Trophoblast cell (in vitro differentiated cells and primary cell): ENCODE results near the gene BBOX1.

ENCODE experiments used
- DNase-seq, 2 donors: peaks; one replicate each; pipeline ENCODE4 v3.0.0-alpha.2; 2016
- H2AFZ ChIP-seq: 2 replicates; pipeline ENCODE4 v1.6.1; 2013; ENCODE audit warnings: low read length, moderate library complexity, mild to moderate bottlenecking; ENCODE audit not compliant: insufficient read depth, poor library complexity
- H2AK5ac ChIP-seq: 2 replicates; pipeline ENCODE4 v1.6.1; 2013; ENCODE audit warnings: mild to moderate bottlenecking, low read length
- H2BK120ac ChIP-seq: 2 replicates; pipeline ENCODE4 v1.6.1; 2013; ENCODE audit warnings: low read length, mild to moderate bottlenecking, moderate library complexity; ENCODE audit not compliant: insufficient read depth, poor library complexity
- H2BK12ac ChIP-seq: 2 replicates; pipeline ENCODE4 v1.6.1; 2013; ENCODE audit warnings: mild to moderate bottlenecking, low read length, moderate library complexity
- H2BK5ac ChIP-seq: 2 replicates; pipeline ENCODE4 v1.6.1; 2013; ENCODE audit warnings: low read length, low read depth, moderate library complexity, mild to moderate bottlenecking; ENCODE audit not compliant: poor library complexity
- H3K14ac ChIP-seq: 2 replicates; pipeline ENCODE4 v1.6.1; 2013; ENCODE audit warnings: mild to moderate bottlenecking, low read length
- H3K18ac ChIP-seq: 2 replicates; pipeline ENCODE4 v1.6.1; 2013; ENCODE audit warnings: mild to moderate bottlenecking, low read length
- H3K23ac ChIP-seq: 2 replicates; pipeline ENCODE4 v1.6.1; 2013; ENCODE audit warnings: low read length
- H3K27ac ChIP-seq: 2 replicates; pipeline ENCODE4 v1.5.1; 2013; ENCODE audit warnings: low read depth, mild to moderate bottlenecking, inconsistent platforms, low read length, moderate library complexity
- H3K27me3 ChIP-seq: 2 replicates; pipeline ENCODE4 v1.6.1; 2013; ENCODE audit warnings: inconsistent platforms, mild to moderate bottlenecking, low read length, moderate library complexity; ENCODE audit not compliant: insufficient read depth
- H3K36me3 ChIP-seq, 2 experiments: 1 replicate in 1 of 2; 2 replicates in 1 of 2; pipeline ENCODE4 v1.6.1; 2013; ENCODE audit warnings: low read length in 2 of 2, mild to moderate bottlenecking in 2 of 2, moderate library complexity in 1 of 2; ENCODE audit not compliant: insufficient read depth in 2 of 2, control insufficient read depth in 1 of 2
- H3K4ac ChIP-seq: 2 replicates; pipeline ENCODE4 v1.6.1; 2013; ENCODE audit warnings: low read depth, mild to moderate bottlenecking, low read length, moderate library complexity
- H3K4me1 ChIP-seq, 2 experiments: 1 replicate in 1 of 2; 2 replicates in 1 of 2; pipeline ENCODE4 v1.6.1; 2013; ENCODE audit warnings: low read length in 2 of 2, mild to moderate bottlenecking in 2 of 2, moderate library complexity in 1 of 2; ENCODE audit not compliant: insufficient read depth in 2 of 2, control insufficient read depth in 1 of 2
- H3K4me2 ChIP-seq: 2 replicates; pipeline ENCODE4 v1.6.1; 2013; ENCODE audit warnings: inconsistent platforms, mild to moderate bottlenecking, low read length, moderate library complexity
- H3K4me3 ChIP-seq: 2 replicates; pipeline ENCODE4 v1.5.1; 2013; ENCODE audit warnings: mild to moderate bottlenecking, low read depth, low read length, inconsistent platforms
- H3K79me1 ChIP-seq: one replicate; pipeline ENCODE4 v1.6.1; 2013; ENCODE audit warnings: low read length
- H3K79me2 ChIP-seq: 2 replicates; pipeline ENCODE4 v1.6.1; 2013; ENCODE audit warnings: low read length, mild to moderate bottlenecking; ENCODE audit not compliant: control insufficient read depth, insufficient read depth, poor library complexity
- H3K9ac ChIP-seq: 2 replicates; pipeline ENCODE4 v1.6.1; 2013; ENCODE audit warnings: mild to moderate bottlenecking, low read length
- H3K9me3 ChIP-seq: 2 replicates; pipeline ENCODE4 v1.6.1; 2013; ENCODE audit warnings: low read depth, mild to moderate bottlenecking, control low read depth, inconsistent platforms, low read length; ENCODE audit not compliant: insufficient read depth
- H4K12ac ChIP-seq: 2 replicates; pipeline ENCODE4 v1.6.1; 2013; ENCODE audit warnings: low read depth, mild to moderate bottlenecking, low read length, moderate library complexity
- H4K8ac ChIP-seq: 2 replicates; pipeline ENCODE4 v1.6.1; 2013; ENCODE audit warnings: low read depth, mild to moderate bottlenecking, low read length, moderate library complexity
- H4K91ac ChIP-seq: one replicate; pipeline ENCODE4 v1.6.1; 2013; ENCODE audit warnings: low read depth, mild to moderate bottlenecking, low read length, moderate library complexity
- WGBS: extraction: QIAGEN DNeasy Blood & Tissue Kit; methylation state at CpG from one replicate; pipeline ENCODE4 v1.1.7; 2013; ENCODE audit warnings: missing lambda C conversion rate; ENCODE audit not compliant: insufficient read length, insufficient coverage; ENCODE audit errors: extremely low coverage; 5-methylcytosine and 5-hydroxymethylcytosine counted together

BBOX1 gene

GRCh38 chr11:27112946-27113345, 72.3 kb downstream of the BBOX1 start:
- Histone ChIP-seq H3K23ac (no peak overlapping the region), H4K8ac (no peak overlapping the region), H3K9ac (no peak overlapping the region), H3K36me3 (no peaks in the 10 kb centered on the region), H3K4me1 (no peaks in the 10 kb centered on the region), H3K27me3 (no peaks in the 10 kb centered on the region), H3K18ac (no peak overlapping the region), H3K9me3 (no peaks in the 10 kb centered on the region), H3K14ac (no peak overlapping the region), H2AK5ac (no peak overlapping the region), H3K79me1 (no peaks in the 10 kb centered on the region), H4K12ac (no peak overlapping the region), H2BK5ac (no peak overlapping the region), H3K4ac (no peak overlapping the region), H4K91ac (no peak overlapping the region), H2BK12ac (no peak overlapping the region), H3K27ac (no peak overlapping the region), H2AFZ (no peak overlapping the region), H3K79me2 (no peaks in the 10 kb centered on the region), H3K4me3 (no peak overlapping the region), H3K4me2 (no peak overlapping the region), H2BK120ac (no peak overlapping the region)
- WGBS = no CpG with 5 or more reads among the region's 1 CpG
- DNase-seq = no peak

- Histone ChIP-seq H2BK120ac (no peak overlapping the region), H3K4me2 (no peak overlapping the region), H3K9ac (no peak overlapping the region), H3K23ac (no peak overlapping the region), H2AFZ (no peak overlapping the region), H3K27me3 (no peaks in the 10 kb centered on the region), H3K27ac (no peak overlapping the region), H3K14ac (no peak overlapping the region), H3K4ac (no peak overlapping the region), H3K18ac (no peak overlapping the region), H3K4me3 (no peak overlapping the region), H3K79me2 (no peaks in the 10 kb centered on the region), H4K91ac (no peak overlapping the region), H2BK12ac (no peak overlapping the region), H3K79me1 (no peaks in the 10 kb centered on the region), H3K36me3 (no peaks in the 10 kb centered on the region), H3K9me3 (no peaks in the 10 kb centered on the region), H4K8ac (no peak overlapping the region), H3K4me1 (no peaks in the 10 kb centered on the region), H2AK5ac (no peak overlapping the region), H2BK5ac (no peak overlapping the region), H4K12ac (no peak overlapping the region)
- DNase-seq = no peak
- WGBS = no CpG with 5 or more reads among the region's 3 CpGs
These were observed 74.5 kb downstream of the BBOX1 start for GRCh38 chr11:27115051-27115650.

- H2AK5ac ChIP-seq = no peak overlapping the region
- no peak overlapping the region for H3K18ac ChIP-seq
- H2BK5ac ChIP-seq = no peak overlapping the region
- H4K91ac ChIP-seq = no peak overlapping the region
- no peak overlapping the region for H3K23ac ChIP-seq
- H3K4me1 ChIP-seq = no peaks in the 10 kb centered on the region
- no peak overlapping the region for H2AFZ ChIP-seq
- H3K14ac ChIP-seq = no peak overlapping the region
- H3K27me3 ChIP-seq = no peaks in the 10 kb centered on the region
- no peak overlapping the region for H3K27ac ChIP-seq
- H3K36me3 ChIP-seq = no peaks in the 10 kb centered on the region
- H2BK12ac ChIP-seq = no peak overlapping the region
- H4K12ac ChIP-seq = no peak overlapping the region
- H4K8ac ChIP-seq = no peak overlapping the region
- H3K4ac ChIP-seq = no peak overlapping the region
- H3K79me1 ChIP-seq = no peaks in the 10 kb centered on the region
- no peak overlapping the region for H3K4me3 ChIP-seq
- no peak overlapping the region for H3K9ac ChIP-seq
- no peak for DNase-seq
- H3K79me2 ChIP-seq = no peaks in the 10 kb centered on the region
- H3K4me2 ChIP-seq = no peak overlapping the region
- H2BK120ac ChIP-seq = no peak overlapping the region
- no CpG with 5 or more reads among the region's 1 CpG for WGBS
- H3K9me3 ChIP-seq = no peaks in the 10 kb centered on the region
These were observed 76.1 kb downstream of the BBOX1 start for GRCh38 chr11:27116684-27117083.

GRCh38 chr11:27118371-27118770, 77.8 kb downstream of the BBOX1 start:
- Histone ChIP-seq H4K91ac (no peak overlapping the region), H3K14ac (no peak overlapping the region), H2BK12ac (no peak overlapping the region), H3K9ac (no peak overlapping the region), H3K27ac (no peak overlapping the region), H3K27me3 (no peaks in the 10 kb centered on the region), H3K18ac (no peak overlapping the region), H3K4ac (no peak overlapping the region), H3K36me3 (no peaks in the 10 kb centered on the region), H3K23ac (no peak overlapping the region), H3K79me2 (no peaks in the 10 kb centered on the region), H2BK120ac (no peak overlapping the region), H3K9me3 (no peaks in the 10 kb centered on the region), H4K12ac (no peak overlapping the region), H3K4me2 (no peak overlapping the region), H4K8ac (no peak overlapping the region), H2AFZ (no peak overlapping the region), H2AK5ac (no peak overlapping the region), H3K4me1 (no peaks in the 10 kb centered on the region), H3K4me3 (no peak overlapping the region), H3K79me1 (no peaks in the 10 kb centered on the region), H2BK5ac (no peak overlapping the region)
- no peak for DNase-seq
- WGBS = no CpG with 5 or more reads among the region's 2 CpGs
